ENCODE data around the gene INPP5A. TPM values are rescaled to one million over a fixed set of nuclear protein-coding genes. Genes with fewer than 3 reads are reported as not detected.
A peak's percentile ranks its signal among the peaks of the same experiment; 100 is the strongest.
"Not testable (repeated sequence)": the region's sequence is repeated elsewhere in the genome, so short reads cannot be mapped to it uniquely, and the experiment has no call there.

Gene INPP5A
- total RNA-seq, 6 donors from 2014 or later, result 28.6 to 81.7 (median 44.8) TPM

- no peaks in the 10 kb centered on the region for H3K27me3 ChIP-seq
- no peak overlapping the region for H3K4me3 ChIP-seq
- H3K9me3 ChIP-seq, result peaks cover 0 to 13% (median 6%) of the 10 kb centered on the region in 4 donors
- TF ChIP-seq EP300 (IDR thresholded peaks at IDR 0.05), result no peak
- no peak for TF ChIP-seq POLR2AphosphoS5 (IDR thresholded peaks at IDR 0.05)
- no peak for TF ChIP-seq POLR2A (IDR thresholded peaks at IDR 0.05)
- no peak for TF ChIP-seq CTCF (IDR thresholded peaks at IDR 0.05)
- H3K27ac ChIP-seq, result no peak overlapping the region
- H3K4me1 ChIP-seq, result peaks cover 0 to 3% (median 0%) of the 10 kb centered on the region in 4 donors
- peak in 1 of 2 donors; percentile 67 for DNase-seq
- peaks cover 0 to 67% (median 40%) of the 10 kb centered on the region in 4 donors for H3K36me3 ChIP-seq
- 93 to 98% methylated on average over 19 to 35 of the region's 37 CpGs for WGBS, 2 donors
- no peak for ATAC-seq (ENCODE audit: low FRiP score in 2 of 2)
Observed at GRCh38 chr10:132702601-132703418, 165.2 kb downstream of the INPP5A start.

- DNase-seq, result peak in 1 of 2 donors; percentile 20
- WGBS, 2 donors, result 93 to 95% methylated on average over 23 to 24 of the region's 24 CpGs
Observed at GRCh38 chr10:132703419-132704007, 165.9 kb downstream of the INPP5A start.

GRCh38 chr10:132704008-132704814 lies 166.6 kb downstream of the INPP5A start:
- Histone ChIP-seq H3K27ac (no peak overlapping the region), H3K4me3 (no peak overlapping the region), H3K9me3 (peaks cover 0 to 13% (median 6%) of the 10 kb centered on the region in 4 donors), H3K36me3 (peaks cover 0 to 64% (median 35%) of the 10 kb centered on the region in 4 donors), H3K4me1 (peaks cover 0 to 3% (median 0%) of the 10 kb centered on the region in 4 donors), H3K27me3 (no peaks in the 10 kb centered on the region)
- TF ChIP-seq POLR2A (IDR thresholded peaks at IDR 0.05) (no peak), CTCF (IDR thresholded peaks at IDR 0.05) (no peak), POLR2AphosphoS5 (IDR thresholded peaks at IDR 0.05) (no peak), EP300 (IDR thresholded peaks at IDR 0.05) (no peak)
- ATAC-seq (ENCODE audit: low FRiP score in 2 of 2), result no peak
- peak in 1 of 2 donors; percentile 48 for DNase-seq
- 94 to 97% methylated on average over 13 to 27 of the region's 29 CpGs for WGBS, 2 donors

More at GRCh38 chr10:132703419-132704007, 165.9 kb downstream of the INPP5A start:
- Histone ChIP-seq H3K9me3 (peaks cover 0 to 13% (median 6%) of the 10 kb centered on the region in 4 donors), H3K27me3 (no peaks in the 10 kb centered on the region), H3K4me1 (peaks cover 0 to 3% (median 0%) of the 10 kb centered on the region in 4 donors), H3K27ac (no peak overlapping the region), H3K36me3 (peaks cover 0 to 67% (median 38%) of the 10 kb centered on the region in 4 donors), H3K4me3 (no peak overlapping the region)
- no peak for TF ChIP-seq EP300 (IDR thresholded peaks at IDR 0.05)
- TF ChIP-seq POLR2A (IDR thresholded peaks at IDR 0.05), result no peak
- TF ChIP-seq CTCF (IDR thresholded peaks at IDR 0.05), result no peak
- no peak for TF ChIP-seq POLR2AphosphoS5 (IDR thresholded peaks at IDR 0.05)
- no peak for ATAC-seq (ENCODE audit: low FRiP score in 2 of 2)

GRCh38 chr10:132704815-132705064 lies 167.2 kb downstream of the INPP5A start:
- peaks cover 0 to 13% (median 6%) of the 10 kb centered on the region in 4 donors for H3K9me3 ChIP-seq
- peak in 1 of 2 donors; percentile 30 for DNase-seq
- not testable (repeated sequence) for H3K27ac ChIP-seq; ATAC-seq (ENCODE audit: low FRiP score in 2 of 2); H3K4me3 ChIP-seq; H3K27me3 ChIP-seq; H3K4me1 ChIP-seq
- peaks cover 0 to 59% (median 35%) of the 10 kb centered on the region in 4 donors for H3K36me3 ChIP-seq
- WGBS, 2 donors, result 94% methylated on average over 9 of the region's 9 CpGs

DNA sequence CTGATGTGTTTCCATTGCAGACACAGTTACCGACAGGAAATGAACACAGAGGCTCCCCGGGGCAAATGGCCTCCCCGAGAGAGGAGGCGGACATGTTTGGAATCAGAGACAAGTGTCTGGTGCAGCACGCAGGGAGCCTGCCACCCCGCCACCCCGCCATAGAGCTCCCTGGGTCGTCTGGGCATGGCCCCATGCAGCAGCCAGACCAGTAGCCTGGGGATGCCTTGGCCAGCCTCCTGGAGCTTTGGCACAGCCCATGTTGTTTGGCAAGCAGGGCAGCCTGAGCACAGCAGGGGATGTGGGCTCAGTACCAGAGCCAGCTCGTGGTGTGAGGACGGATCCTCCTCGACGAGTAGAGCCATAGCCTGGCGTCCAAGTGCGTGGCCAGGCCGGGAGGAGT lies 167.6 kb downstream of the INPP5A start:
- Histone ChIP-seq H3K27me3 (no peaks in the 10 kb centered on the region), H3K4me3 (no peak overlapping the region), H3K27ac (no peak overlapping the region), H3K4me1 (no peaks in the 10 kb centered on the region), H3K9me3 (peaks cover 0 to 13% (median 6%) of the 10 kb centered on the region in 4 donors), H3K36me3 (peaks cover 0 to 61% (median 35%) of the 10 kb centered on the region in 4 donors)
- DNase-seq (peak in 1 of 2 donors; percentile 77), ATAC-seq (ENCODE audit: low FRiP score in 2 of 2) (no peak)
- TF ChIP-seq EP300 (IDR thresholded peaks at IDR 0.05) (no peak), POLR2AphosphoS5 (IDR thresholded peaks at IDR 0.05) (no peak), CTCF (IDR thresholded peaks at IDR 0.05) (no peak), POLR2A (IDR thresholded peaks at IDR 0.05) (no peak)
- 92 to 95% methylated on average over 11 to 13 of the region's 15 CpGs for WGBS, 2 donors

Data from upper lobe of left lung (tissue), 6 donors.